KMS-11 (cell line): ENCODE results near the gene PI4K2B.

Experiments used
- H2AFZ ChIP-seq: fragments of 200-600 bp; sonication (generic); 2 replicates; pipeline ENCODE4 v1.6.1; 2016; ENCODE audit warnings: antibody characterized with exemption, mixed run types, low read depth
- H3K27ac ChIP-seq: fragments of 200-600 bp; sonication (generic); 2 replicates; pipeline ENCODE4 v1.6.1; 2016; ENCODE audit warnings: mild to moderate bottlenecking, mixed run types
- H3K27me3 ChIP-seq: fragments of 200-600 bp; sonication (generic); 2 replicates; pipeline ENCODE4 v1.6.1; 2017; ENCODE audit warnings: mild to moderate bottlenecking, low read depth, mixed run types, moderate library complexity; ENCODE audit not compliant: insufficient read depth
- H3K36me3 ChIP-seq: fragments of 200-600 bp; sonication (generic); 2 replicates; pipeline ENCODE4 v1.6.1; 2017; ENCODE audit warnings: mild to moderate bottlenecking, mixed run types; ENCODE audit not compliant: insufficient read depth
- H3K4me1 ChIP-seq: fragments of 200-600 bp; sonication (generic); 2 replicates; pipeline ENCODE4 v1.6.1; 2016; ENCODE audit warnings: mild to moderate bottlenecking, low read depth, mixed run types; ENCODE audit not compliant: poor library complexity, severe bottlenecking
- H3K4me2 ChIP-seq: fragments of 200-600 bp; sonication (generic); 2 replicates; pipeline ENCODE4 v1.7.0; 2016; ENCODE audit warnings: mild to moderate bottlenecking, mixed run types
- H3K4me3 ChIP-seq: fragments of 200-600 bp; sonication (generic); IDR thresholded peaks from 2 replicates; pipeline ENCODE4 v1.6.1; 2017; ENCODE audit warnings: low read depth, low read length, mixed read lengths; ENCODE audit not compliant: insufficient read depth
- H3K79me2 ChIP-seq: fragments of 200-600 bp; sonication (generic); 2 replicates; pipeline ENCODE4 v1.6.1; 2016; ENCODE audit warnings: low read depth, mixed run types; ENCODE audit not compliant: insufficient read depth
- H3K9ac ChIP-seq: fragments of 200-600 bp; sonication (generic); 2 replicates; pipeline ENCODE4 v1.6.1; 2016; ENCODE audit warnings: mild to moderate bottlenecking, mixed run types
- H4K20me1 ChIP-seq: fragments of 200-600 bp; sonication (generic); 2 replicates; pipeline ENCODE4 v1.6.1; 2016; ENCODE audit warnings: mild to moderate bottlenecking, mixed run types; ENCODE audit not compliant: insufficient read depth
- TF ChIP-seq, protein P1 (sequence below): fragments of 200-600 bp; sonication (generic); conservative IDR thresholded peaks from 2 replicates; pipeline ENCODE4 v1.6.1; 2017; ENCODE audit warnings: low read depth, mild to moderate bottlenecking, antibody characterized with exemption, low read length, moderate library complexity, mixed read lengths

PI4K2B gene

DNA sequence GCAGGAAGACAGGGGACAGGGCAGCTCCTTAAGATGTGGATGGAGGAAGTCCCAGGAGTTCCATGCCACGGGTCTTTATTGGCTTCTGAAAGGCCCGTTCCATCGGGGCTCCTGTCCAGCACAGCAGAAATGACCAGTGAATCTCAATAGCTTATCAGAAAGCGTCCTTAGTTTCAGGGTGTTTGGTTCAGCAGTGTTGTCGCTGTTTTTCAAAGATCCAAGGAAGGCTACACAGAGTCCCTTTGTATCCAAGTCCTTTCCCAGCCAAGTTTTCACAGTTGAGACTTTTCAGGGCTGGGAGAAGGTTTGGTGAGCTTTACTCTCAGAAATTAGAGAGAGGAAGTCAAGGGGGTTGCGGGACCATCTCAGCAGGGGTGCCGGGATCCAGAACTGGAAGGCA, 73.8 kb downstream of the PI4K2B start:
- H3K4me3 ChIP-seq, result no peak overlapping the region
- H3K36me3 ChIP-seq, result no peaks in the 10 kb centered on the region
- H3K9ac ChIP-seq, result no peak overlapping the region
- H4K20me1 ChIP-seq, result no peaks in the 10 kb centered on the region
- H3K27ac ChIP-seq, result no peak overlapping the region
- no peaks in the 10 kb centered on the region for H3K27me3 ChIP-seq
- TF ChIP-seq, protein P1, sequence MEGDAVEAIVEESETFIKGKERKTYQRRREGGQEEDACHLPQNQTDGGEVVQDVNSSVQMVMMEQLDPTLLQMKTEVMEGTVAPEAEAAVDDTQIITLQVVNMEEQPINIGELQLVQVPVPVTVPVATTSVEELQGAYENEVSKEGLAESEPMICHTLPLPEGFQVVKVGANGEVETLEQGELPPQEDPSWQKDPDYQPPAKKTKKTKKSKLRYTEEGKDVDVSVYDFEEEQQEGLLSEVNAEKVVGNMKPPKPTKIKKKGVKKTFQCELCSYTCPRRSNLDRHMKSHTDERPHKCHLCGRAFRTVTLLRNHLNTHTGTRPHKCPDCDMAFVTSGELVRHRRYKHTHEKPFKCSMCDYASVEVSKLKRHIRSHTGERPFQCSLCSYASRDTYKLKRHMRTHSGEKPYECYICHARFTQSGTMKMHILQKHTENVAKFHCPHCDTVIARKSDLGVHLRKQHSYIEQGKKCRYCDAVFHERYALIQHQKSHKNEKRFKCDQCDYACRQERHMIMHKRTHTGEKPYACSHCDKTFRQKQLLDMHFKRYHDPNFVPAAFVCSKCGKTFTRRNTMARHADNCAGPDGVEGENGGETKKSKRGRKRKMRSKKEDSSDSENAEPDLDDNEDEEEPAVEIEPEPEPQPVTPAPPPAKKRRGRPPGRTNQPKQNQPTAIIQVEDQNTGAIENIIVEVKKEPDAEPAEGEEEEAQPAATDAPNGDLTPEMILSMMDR, result no peak
- no peaks in the 10 kb centered on the region for H3K79me2 ChIP-seq
- H3K4me2 ChIP-seq, result no peak overlapping the region
- peaks cover 6% of the 10 kb centered on the region for H3K4me1 ChIP-seq
- H2AFZ ChIP-seq, result no peak overlapping the region

DNA sequence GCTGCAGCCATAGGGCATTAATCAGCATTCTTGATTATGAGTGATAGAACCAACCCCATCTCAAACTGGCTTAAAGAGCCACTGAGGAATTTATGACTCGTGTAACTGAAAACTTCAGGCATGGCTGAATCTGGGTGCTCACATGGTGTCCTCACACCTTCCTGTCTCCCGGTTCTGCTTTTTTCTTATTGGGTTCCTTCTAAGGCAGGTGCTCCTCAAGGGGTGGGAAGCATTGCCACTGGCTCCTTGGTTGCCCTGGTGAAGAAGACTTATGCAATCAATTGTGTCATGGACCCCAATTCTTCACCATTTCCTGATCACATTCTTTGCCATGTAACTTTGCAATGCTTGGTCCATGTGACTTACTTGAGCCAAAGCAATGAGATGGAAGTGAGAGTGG, 74.5 kb downstream of the PI4K2B start:
- Histone ChIP-seq H2AFZ (no peak overlapping the region), H3K36me3 (no peaks in the 10 kb centered on the region), H3K4me2 (no peak overlapping the region)

DNA sequence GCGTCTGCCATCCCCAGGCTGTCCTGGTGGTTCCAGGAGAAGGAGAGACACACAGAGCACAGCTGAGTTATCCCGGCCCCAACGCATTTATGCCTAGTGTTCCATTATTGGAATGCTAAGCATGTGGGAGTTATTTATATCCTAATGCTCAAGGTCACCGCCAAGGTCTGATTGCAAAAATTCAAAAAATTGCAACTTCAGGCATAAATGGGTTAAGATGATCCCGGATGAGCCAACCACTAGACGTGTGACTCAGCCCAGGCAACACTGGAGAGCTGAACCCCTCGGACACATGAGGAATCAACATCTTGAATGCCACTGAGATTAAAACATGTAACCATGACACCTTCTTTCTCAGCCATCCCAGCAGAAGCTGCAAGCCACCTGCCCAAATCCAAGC, 74.9 kb downstream of the PI4K2B start:
- H3K36me3 ChIP-seq, result no peaks in the 10 kb centered on the region
- H3K79me2 ChIP-seq, result no peaks in the 10 kb centered on the region
- no peak overlapping the region for H3K27ac ChIP-seq
- TF ChIP-seq, protein P1, result no peak
- no peaks in the 10 kb centered on the region for H3K27me3 ChIP-seq
- no peak overlapping the region for H3K4me2 ChIP-seq
- H3K4me3 ChIP-seq, result no peak overlapping the region
- peaks cover 12% of the 10 kb centered on the region for H3K4me1 ChIP-seq
- H3K9ac ChIP-seq, result no peak overlapping the region
- no peak overlapping the region for H2AFZ ChIP-seq
- H4K20me1 ChIP-seq, result no peaks in the 10 kb centered on the region

More for the DNA sequence above, 74.5 kb downstream of the PI4K2B start:
- H3K9ac ChIP-seq, result no peak overlapping the region
- H3K4me1 ChIP-seq, result peaks cover 8% of the 10 kb centered on the region
- H3K79me2 ChIP-seq, result no peaks in the 10 kb centered on the region
- TF ChIP-seq, protein P1, result no peak
- no peak overlapping the region for H3K4me3 ChIP-seq
- H3K27me3 ChIP-seq, result no peaks in the 10 kb centered on the region
- H4K20me1 ChIP-seq, result no peaks in the 10 kb centered on the region
- no peak overlapping the region for H3K27ac ChIP-seq

DNA sequence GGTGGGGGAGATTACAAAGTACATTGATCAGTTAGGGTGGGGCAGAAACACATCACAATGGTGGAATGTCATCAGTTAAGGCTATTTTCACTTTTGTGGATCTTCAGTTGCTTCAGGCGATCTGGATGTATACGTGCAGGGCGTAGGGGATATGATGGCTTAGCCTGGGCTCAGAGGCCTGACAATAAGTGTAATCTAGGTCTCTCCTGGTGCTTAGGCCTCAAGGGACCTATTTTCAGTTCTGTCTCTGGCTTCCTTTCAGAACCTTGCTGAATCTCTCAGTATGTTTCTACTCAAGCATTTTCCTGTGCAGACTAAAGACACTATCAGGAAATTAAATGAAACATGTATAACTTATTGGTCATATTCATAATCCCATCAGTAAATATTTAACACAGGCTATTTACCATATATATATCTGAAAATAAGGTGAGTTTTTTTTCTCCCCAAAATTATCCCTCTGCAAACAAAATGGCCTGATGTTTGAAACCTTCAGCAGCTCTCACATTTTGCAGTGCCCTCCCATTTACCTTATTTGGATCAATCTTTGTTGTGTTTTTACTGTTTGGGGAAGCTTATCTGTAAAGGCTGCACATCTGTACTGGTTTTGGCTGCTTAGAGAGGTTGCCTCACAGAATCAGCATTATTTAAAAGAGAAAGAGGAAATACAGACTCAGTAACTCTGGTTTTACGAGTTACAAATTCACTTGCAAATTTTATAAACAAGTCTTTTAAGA, 76.4 kb downstream of the PI4K2B start:
- H3K4me2 ChIP-seq, result no peak overlapping the region
- no peaks in the 10 kb centered on the region for H3K36me3 ChIP-seq
- H3K4me1 ChIP-seq, result peaks cover 14% of the 10 kb centered on the region
- H3K27ac ChIP-seq, result no peak overlapping the region
- no peak overlapping the region for H3K9ac ChIP-seq
- no peak overlapping the region for H2AFZ ChIP-seq
- H3K27me3 ChIP-seq, result no peaks in the 10 kb centered on the region
- H3K4me3 ChIP-seq, result no peak overlapping the region
- no peaks in the 10 kb centered on the region for H3K79me2 ChIP-seq
- TF ChIP-seq, protein P1, result no peak
- H4K20me1 ChIP-seq, result no peaks in the 10 kb centered on the region
